ENCODE measurements around the gene ZNF805. TPM values are rescaled to one million over a fixed set of nuclear protein-coding genes. Genes with fewer than 3 reads are reported as not detected.

ZNF805 gene
- total RNA-seq, 1 donor from 2014 or later: 16.9 TPM

GRCh38 chr19:57279418-57280164 is 39.2 kb downstream of the ZNF805 start:
- Mint-ChIP-seq H3K36me3 (peaks cover 12% of the 10 kb centered on the region), H3K9me3 (no peaks in the 10 kb centered on the region), H3K27me3 (no peaks in the 10 kb centered on the region), H3K4me3 (no peak overlapping the region), H3K27ac (no peak overlapping the region), H3K4me1 (ENCODE audit: unreplicated experiment) (peaks cover 21% of the 10 kb centered on the region)
- TF ChIP-seq, protein P1, sequence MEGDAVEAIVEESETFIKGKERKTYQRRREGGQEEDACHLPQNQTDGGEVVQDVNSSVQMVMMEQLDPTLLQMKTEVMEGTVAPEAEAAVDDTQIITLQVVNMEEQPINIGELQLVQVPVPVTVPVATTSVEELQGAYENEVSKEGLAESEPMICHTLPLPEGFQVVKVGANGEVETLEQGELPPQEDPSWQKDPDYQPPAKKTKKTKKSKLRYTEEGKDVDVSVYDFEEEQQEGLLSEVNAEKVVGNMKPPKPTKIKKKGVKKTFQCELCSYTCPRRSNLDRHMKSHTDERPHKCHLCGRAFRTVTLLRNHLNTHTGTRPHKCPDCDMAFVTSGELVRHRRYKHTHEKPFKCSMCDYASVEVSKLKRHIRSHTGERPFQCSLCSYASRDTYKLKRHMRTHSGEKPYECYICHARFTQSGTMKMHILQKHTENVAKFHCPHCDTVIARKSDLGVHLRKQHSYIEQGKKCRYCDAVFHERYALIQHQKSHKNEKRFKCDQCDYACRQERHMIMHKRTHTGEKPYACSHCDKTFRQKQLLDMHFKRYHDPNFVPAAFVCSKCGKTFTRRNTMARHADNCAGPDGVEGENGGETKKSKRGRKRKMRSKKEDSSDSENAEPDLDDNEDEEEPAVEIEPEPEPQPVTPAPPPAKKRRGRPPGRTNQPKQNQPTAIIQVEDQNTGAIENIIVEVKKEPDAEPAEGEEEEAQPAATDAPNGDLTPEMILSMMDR (conservative IDR thresholded peaks at IDR 0.05): peak; percentile 37
- peak; percentile 87 for DNase-seq (ENCODE audit: extremely low spot score, unreplicated experiment)

- Mint-ChIP-seq H3K4me3 (no peak within 1 kb of the TSS), H3K4me1 (ENCODE audit: unreplicated experiment) (peaks cover 21% of the 10 kb centered on the region), H3K27ac (no peak within 1 kb of the TSS), H3K27me3 (no peaks in the 10 kb centered on the region), H3K9me3 (no peaks in the 10 kb centered on the region), H3K36me3 (peaks cover 18% of the 10 kb centered on the region)
- TF ChIP-seq, protein P1 (conservative IDR thresholded peaks at IDR 0.05): peak; percentile 18
- DNase-seq (ENCODE audit: extremely low spot score, unreplicated experiment): peak; percentile 96
Measured at GRCh38 chr19:57280165-57280961, 39.9 kb downstream of the ZNF805 start, which contains the start of gene ZNF460. Gene ZNF460 (plus strand): TSS chr19:57280485. CDS start chr19:57280807, 322 bp downstream.

- Mint-ChIP-seq H3K9me3 (no peaks in the 10 kb centered on the region), H3K36me3 (peaks cover 22% of the 10 kb centered on the region), H3K27ac (no peak overlapping the region), H3K4me1 (ENCODE audit: unreplicated experiment) (peaks cover 21% of the 10 kb centered on the region), H3K27me3 (no peaks in the 10 kb centered on the region), H3K4me3 (no peak overlapping the region)
- no peak for DNase-seq (ENCODE audit: extremely low spot score, unreplicated experiment)
- TF ChIP-seq, protein P1 (conservative IDR thresholded peaks at IDR 0.05): no peak
Measured at GRCh38 chr19:57280962-57281400, 40.5 kb downstream of the ZNF805 start.

GRCh38 chr19:57282011-57282643 is 41.7 kb downstream of the ZNF805 start:
- H3K27ac Mint-ChIP-seq: peak overlapping the region; percentile 88
- peaks cover 21% of the 10 kb centered on the region for H3K4me1 Mint-ChIP-seq (ENCODE audit: unreplicated experiment)
- H3K4me3 Mint-ChIP-seq: no peak overlapping the region
- TF ChIP-seq, protein P1 (conservative IDR thresholded peaks at IDR 0.05): no peak
- H3K27me3 Mint-ChIP-seq: no peaks in the 10 kb centered on the region
- peaks cover 32% of the 10 kb centered on the region for H3K36me3 Mint-ChIP-seq
- H3K9me3 Mint-ChIP-seq: no peaks in the 10 kb centered on the region
- no peak for DNase-seq (ENCODE audit: extremely low spot score, unreplicated experiment)

DNA sequence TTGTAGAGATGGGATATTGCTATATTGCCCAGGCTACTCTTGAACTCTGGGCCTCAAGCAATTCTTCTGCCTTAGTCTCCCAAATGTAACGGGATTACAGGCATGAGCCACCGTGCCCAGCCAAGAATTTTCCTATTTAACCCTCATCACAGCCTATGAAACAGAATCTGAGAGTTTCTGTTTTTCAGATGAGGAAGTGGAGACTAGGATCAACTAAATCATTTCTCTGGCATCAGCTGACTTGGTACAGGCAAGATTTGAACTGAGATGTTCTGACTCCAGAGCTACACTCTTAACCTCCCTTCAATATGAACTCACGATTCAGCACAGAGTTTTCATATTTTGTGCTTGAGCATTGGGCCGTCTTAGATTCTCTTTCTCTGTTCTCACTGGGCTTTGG is 47.9 kb downstream of the ZNF805 start:
- H3K36me3 Mint-ChIP-seq: peaks cover 76% of the 10 kb centered on the region
- TF ChIP-seq, protein P1 (conservative IDR thresholded peaks at IDR 0.05): no peak
- no peaks in the 10 kb centered on the region for H3K4me1 Mint-ChIP-seq (ENCODE audit: unreplicated experiment)
- no peaks in the 10 kb centered on the region for H3K27me3 Mint-ChIP-seq
- peaks cover 12% of the 10 kb centered on the region for H3K9me3 Mint-ChIP-seq
- H3K27ac Mint-ChIP-seq: no peak overlapping the region
- DNase-seq (ENCODE audit: extremely low spot score, unreplicated experiment): no peak
- no peak overlapping the region for H3K4me3 Mint-ChIP-seq
